ENCODE data around the gene ZHX3. TPM values are rescaled to one million over a fixed set of nuclear protein-coding genes. Genes with fewer than 3 reads are reported as not detected.

ZHX3 gene
- polyA plus RNA-seq, 1 experiment = 24.1 TPM

GRCh38 chr20:41353530-41353929, 36.0 kb upstream of the ZHX3 start:
- no peak for DNase-seq (ENCODE audit: low read depth, low spot score)
- Histone ChIP-seq H3K4me3 (ENCODE audit: low read depth, low read length) (no peak overlapping the region), H3K9me3 (ENCODE audit: control insufficient read depth, insufficient read depth, low read length) (no peaks in the 10 kb centered on the region; the same call in 1 of the 2 replicates), H3K27me3 (ENCODE audit: control insufficient read depth, insufficient read depth, low read length) (no peaks in the 10 kb centered on the region), H3K27ac (ENCODE audit: low read depth, low read length) (no peak overlapping the region)
- CTCF ChIA-PET = interaction anchor here (1.4 kb wide), 1 partner anchor 14 kb away, joined by 3 read pairs; no protein-coding TSS in a partner anchor
- no peak for TF ChIP-seq CTCF (IDR thresholded peaks at IDR 0.05; ENCODE audit: low read depth, low read length)
- POLR2A ChIA-PET = no interaction called here

GRCh38 chr20:41352666-41353065, 35.1 kb upstream of the ZHX3 start:
- no peak for DNase-seq (ENCODE audit: low read depth, low spot score)
- no peak for TF ChIP-seq CTCF (IDR thresholded peaks at IDR 0.05; ENCODE audit: low read depth, low read length)
- Histone ChIP-seq H3K27me3 (ENCODE audit: control insufficient read depth, insufficient read depth, low read length) (no peaks in the 10 kb centered on the region), H3K4me3 (ENCODE audit: low read depth, low read length) (no peak overlapping the region), H3K27ac (ENCODE audit: low read depth, low read length) (no peak overlapping the region), H3K9me3 (ENCODE audit: control insufficient read depth, insufficient read depth, low read length) (no peaks in the 10 kb centered on the region; the same call in 1 of the 2 replicates)
- ChIA-PET CTCF (interaction anchor here (1.4 kb wide), 1 partner anchor 13 kb away, joined by 3 read pairs; no protein-coding TSS in a partner anchor), POLR2A (no interaction called here)

- TF ChIP-seq CTCF (IDR thresholded peaks at IDR 0.05; ENCODE audit: low read depth, low read length) = peak; percentile 29
- POLR2A ChIA-PET = no interaction called here
- no peaks in the 10 kb centered on the region for H3K27me3 ChIP-seq (ENCODE audit: control insufficient read depth, insufficient read depth, low read length)
- H3K27ac ChIP-seq (ENCODE audit: low read depth, low read length) = no peak overlapping the region
- DNase-seq (ENCODE audit: low read depth, low spot score) = no peak
- no peak overlapping the region for H3K4me3 ChIP-seq (ENCODE audit: low read depth, low read length)
- CTCF ChIA-PET = no interaction called here
- H3K9me3 ChIP-seq (ENCODE audit: control insufficient read depth, insufficient read depth, low read length) = no peaks in the 10 kb centered on the region; the same call in 1 of the 2 replicates
Measured at GRCh38 chr20:41352106-41352505, 34.6 kb upstream of the ZHX3 start.

- ChIA-PET CTCF (interaction anchor here (1.4 kb wide), 1 partner anchor 10 kb away, joined by 7 read pairs; the partner anchor contains the start of gene LPIN3), POLR2A (no interaction called here)
- no peak for DNase-seq (ENCODE audit: low read depth, low spot score)
- no peak overlapping the region for H3K4me3 ChIP-seq (ENCODE audit: low read depth, low read length)
- no peak overlapping the region for H3K27ac ChIP-seq (ENCODE audit: low read depth, low read length)
- TF ChIP-seq CTCF (IDR thresholded peaks at IDR 0.05; ENCODE audit: low read depth, low read length) = no peak
- H3K9me3 ChIP-seq (ENCODE audit: control insufficient read depth, insufficient read depth, low read length) = no peaks in the 10 kb centered on the region; the same call in 1 of the 2 replicates
- H3K27me3 ChIP-seq (ENCODE audit: control insufficient read depth, insufficient read depth, low read length) = no peaks in the 10 kb centered on the region
Measured at GRCh38 chr20:41350408-41350962, 33.0 kb upstream of the ZHX3 start.

GRCh38 chr20:41349943-41350342, 32.4 kb upstream of the ZHX3 start:
- DNase-seq (ENCODE audit: low read depth, low spot score) = no peak

More at GRCh38 chr20:41349943-41350342, 32.4 kb upstream of the ZHX3 start:
- no peak overlapping the region for H3K27ac ChIP-seq (ENCODE audit: low read depth, low read length)
- CTCF ChIA-PET = interaction anchor here (1.4 kb wide), 1 partner anchor 9 kb away, joined by 7 read pairs; the partner anchor contains the start of gene LPIN3
- H3K4me3 ChIP-seq (ENCODE audit: low read depth, low read length) = no peak overlapping the region
- H3K27me3 ChIP-seq (ENCODE audit: control insufficient read depth, insufficient read depth, low read length) = no peaks in the 10 kb centered on the region
- no peaks in the 10 kb centered on the region for H3K9me3 ChIP-seq (ENCODE audit: control insufficient read depth, insufficient read depth, low read length)
- POLR2A ChIA-PET = no interaction called here
- TF ChIP-seq CTCF (IDR thresholded peaks at IDR 0.05; ENCODE audit: low read depth, low read length) = no peak

All from AG04450 (cell line).